Body of pancreas (tissue), 4 donors: ENCODE data around the gene ANKRD34C. TPM values are rescaled to one million over a fixed set of nuclear protein-coding genes. Genes with fewer than 3 reads are reported as not detected.

Experiments
- ATAC-seq: fragments of 150-250 bp; one replicate; pipeline ENCODE4 v1.9.1; 2016
- DNase-seq, 4 donors: peaks; one replicate each; pipeline ENCODE4 v3.0.0-alpha.2; 2019
- H3K27ac ChIP-seq, 4 donors: fragments of 200-600 bp; sonication (generic); 1 replicate in 3 of 4; 2 replicates in 1 of 4; pipeline versions ENCODE4 v1.5.1 to v1.6.1; 2016 to 2019; ENCODE audit warnings: mild to moderate bottlenecking in 1 of 4, mixed read lengths in 1 of 4, moderate library complexity in 1 of 4
- H3K27me3 ChIP-seq, 2 donors: fragments of 200-600 bp; sonication (generic); one replicate each; pipeline ENCODE4 v1.6.0; 2016; ENCODE audit warnings: mild to moderate bottlenecking in 1 of 2
- H3K36me3 ChIP-seq, 2 donors: fragments of 200-600 bp; sonication (generic); replicated peaks in 1 of 2; 2 replicates each; pipeline ENCODE4 v1.5.1; 2016; ENCODE audit warnings: low read depth in 2 of 2; ENCODE audit not compliant: insufficient read depth in 1 of 2
- H3K4me1 ChIP-seq: fragments of 200-600 bp; sonication (generic); one replicate; pipeline ENCODE4 v1.6.0; 2016
- H3K4me3 ChIP-seq, 2 donors: fragments of 200-600 bp; sonication (generic); 1 replicate in 1 of 2; 2 replicates in 1 of 2; pipeline ENCODE4 v1.5.1; 2016 to 2019
- H3K9me3 ChIP-seq, 3 donors: fragments of 200-600 bp; sonication (generic); 1 replicate in 2 of 3; 2 replicates in 1 of 3; pipeline ENCODE4 v1.5.1; 2016
- POLR2A ChIP-seq, 3 donors: fragments of 450-650 bp; IDR thresholded peaks; one replicate each; pipeline ENCODE4 v1.6.1; 2016; ENCODE audit warnings: antibody characterized with exemption in 3 of 3, mild to moderate bottlenecking in 2 of 3
- WGBS, 2 donors: methylation state at CpG; one replicate each; pipeline ENCODE4 v1.1.5; 2017; 5-methylcytosine and 5-hydroxymethylcytosine counted together
- intact Hi-C: fragments of 100-400 bp; cut with DNase I; formaldehyde crosslinking; loops from one replicate; pipeline ENCODE4 v1.15.1; 2023
- total RNA-seq, 2 donors: library from RNA; depleted of rRNA; stranded (reverse); fragments of >200 nt; gene quantifications; one replicate each; pipeline ENCODE4 v1.1.0, GENCODE V29; 2016
- TF ChIP-seq, protein P1 (sequence below), 7 experiments: fragments of 450-650 bp in 4 of 7; fragments of 200-600 bp in 3 of 7; sonication (generic) in 3 of 7; IDR thresholded peaks; one replicate each; pipeline ENCODE4 v1.5.1; 2016 to 2019; ENCODE audit warnings: antibody characterized with exemption in 7 of 7

ANKRD34C gene
- total RNA-seq, 2 donors from 2014 or later = under 0.01 to 0.33 TPM

DNA sequence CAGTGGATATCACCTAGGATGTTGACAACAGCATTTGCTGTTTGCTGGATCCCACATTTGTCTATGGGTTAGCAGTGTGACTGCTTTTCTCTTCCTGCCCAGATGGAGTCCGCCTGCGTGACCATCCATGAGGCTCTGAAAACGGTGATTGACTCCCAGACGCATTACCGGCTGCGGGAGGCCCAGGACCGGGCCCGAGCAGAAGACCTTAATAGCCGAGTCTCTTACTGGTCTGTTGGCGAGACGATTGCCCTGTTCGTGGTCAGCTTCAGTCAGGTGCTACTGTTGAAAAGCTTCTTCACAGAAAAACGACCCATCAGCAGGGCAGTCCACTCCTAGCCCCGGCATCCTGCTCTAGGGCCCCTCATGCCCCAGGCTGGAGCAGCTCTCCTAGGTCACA is 39.4 kb downstream of the ANKRD34C start:
- TF ChIP-seq POLR2A (IDR thresholded peaks at IDR 0.05) = no peak
- TF ChIP-seq, protein P1, sequence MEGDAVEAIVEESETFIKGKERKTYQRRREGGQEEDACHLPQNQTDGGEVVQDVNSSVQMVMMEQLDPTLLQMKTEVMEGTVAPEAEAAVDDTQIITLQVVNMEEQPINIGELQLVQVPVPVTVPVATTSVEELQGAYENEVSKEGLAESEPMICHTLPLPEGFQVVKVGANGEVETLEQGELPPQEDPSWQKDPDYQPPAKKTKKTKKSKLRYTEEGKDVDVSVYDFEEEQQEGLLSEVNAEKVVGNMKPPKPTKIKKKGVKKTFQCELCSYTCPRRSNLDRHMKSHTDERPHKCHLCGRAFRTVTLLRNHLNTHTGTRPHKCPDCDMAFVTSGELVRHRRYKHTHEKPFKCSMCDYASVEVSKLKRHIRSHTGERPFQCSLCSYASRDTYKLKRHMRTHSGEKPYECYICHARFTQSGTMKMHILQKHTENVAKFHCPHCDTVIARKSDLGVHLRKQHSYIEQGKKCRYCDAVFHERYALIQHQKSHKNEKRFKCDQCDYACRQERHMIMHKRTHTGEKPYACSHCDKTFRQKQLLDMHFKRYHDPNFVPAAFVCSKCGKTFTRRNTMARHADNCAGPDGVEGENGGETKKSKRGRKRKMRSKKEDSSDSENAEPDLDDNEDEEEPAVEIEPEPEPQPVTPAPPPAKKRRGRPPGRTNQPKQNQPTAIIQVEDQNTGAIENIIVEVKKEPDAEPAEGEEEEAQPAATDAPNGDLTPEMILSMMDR (IDR thresholded peaks at IDR 0.05) = no peak
- 88 to 97% methylated on average over 11 to 14 of the region's 14 CpGs for WGBS, 2 donors
- intact Hi-C loops = no loop called here
- no peak for ATAC-seq
- Histone ChIP-seq H3K27me3 (no peaks in the 10 kb centered on the region), H3K4me3 (no peak overlapping the region), H3K27ac (no peak overlapping the region), H3K9me3 (no peaks in the 10 kb centered on the region), H3K4me1 (peaks cover 5% of the 10 kb centered on the region), H3K36me3 (peaks cover 0 to 31% of the 10 kb centered on the region in 2 donors)
- DNase-seq = no peak

DNA sequence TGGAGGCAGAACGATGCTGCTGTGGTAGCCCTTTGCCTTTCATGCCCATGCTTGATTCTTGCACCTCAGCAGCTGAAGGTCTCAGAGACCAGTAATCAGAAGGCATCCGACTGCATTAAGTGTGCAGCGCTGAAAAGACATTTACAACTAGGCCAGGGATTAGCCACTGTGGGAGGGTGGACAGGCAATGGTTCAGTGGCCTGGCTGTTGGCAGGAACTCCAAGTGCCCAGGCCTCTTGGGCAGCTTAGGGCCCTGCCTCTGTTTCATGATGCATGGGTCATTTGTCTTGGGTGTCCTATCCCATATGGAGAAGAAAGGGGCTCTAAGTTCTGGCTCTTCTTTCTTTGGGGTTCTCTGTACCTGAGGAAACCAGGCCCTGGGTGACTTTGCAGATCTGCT is 39.8 kb downstream of the ANKRD34C start:
- intact Hi-C loops = no loop called here

DNA sequence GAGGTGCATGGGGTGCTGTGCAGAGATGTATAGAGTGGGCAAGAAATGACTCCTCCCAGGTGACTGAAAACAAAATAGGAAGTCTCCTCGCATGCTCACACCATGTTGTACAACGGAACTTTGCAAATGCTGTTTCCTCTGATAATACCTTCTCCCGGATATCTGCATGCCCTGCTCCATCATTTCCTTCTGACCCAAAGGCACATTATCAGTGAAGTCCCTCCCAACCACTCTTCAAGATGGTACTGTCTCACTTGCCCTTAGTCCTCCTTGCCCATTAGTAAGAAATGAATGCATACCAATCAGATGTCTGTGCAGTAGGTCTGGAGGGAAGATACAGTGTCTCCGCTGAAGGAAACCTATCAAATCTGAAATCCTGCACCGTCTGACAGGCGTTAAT is 40.4 kb downstream of the ANKRD34C start:
- no peak overlapping the region for H3K27ac ChIP-seq
- WGBS, 2 donors = 80 to 91% methylated on average over 6 of the region's 6 CpGs
- ATAC-seq (no peak), DNase-seq (no peak)
- peaks cover 0 to 29% of the 10 kb centered on the region in 2 donors for H3K36me3 ChIP-seq
- H3K4me3 ChIP-seq = no peak overlapping the region
- no peaks in the 10 kb centered on the region for H3K27me3 ChIP-seq
- H3K4me1 ChIP-seq = no peaks in the 10 kb centered on the region
- TF ChIP-seq POLR2A (IDR thresholded peaks at IDR 0.05) = no peak
- TF ChIP-seq, protein P1 (IDR thresholded peaks at IDR 0.05) = no peak
- intact Hi-C loops = no loop called here
- H3K9me3 ChIP-seq = no peaks in the 10 kb centered on the region

More for the DNA sequence above, 39.8 kb downstream of the ANKRD34C start:
- DNase-seq = no peak
- 90 to 95% methylated on average over 2 to 3 of the region's 3 CpGs for WGBS, 2 donors
- Histone ChIP-seq H3K27ac (no peak overlapping the region), H3K4me1 (peaks cover under 1% of the 10 kb centered on the region), H3K9me3 (no peaks in the 10 kb centered on the region), H3K36me3 (peaks cover 0 to 29% of the 10 kb centered on the region in 2 donors), H3K27me3 (no peaks in the 10 kb centered on the region), H3K4me3 (no peak overlapping the region)
- no peak for ATAC-seq
- TF ChIP-seq, protein P1 (IDR thresholded peaks at IDR 0.05) = no peak
- TF ChIP-seq POLR2A (IDR thresholded peaks at IDR 0.05) = no peak

DNA sequence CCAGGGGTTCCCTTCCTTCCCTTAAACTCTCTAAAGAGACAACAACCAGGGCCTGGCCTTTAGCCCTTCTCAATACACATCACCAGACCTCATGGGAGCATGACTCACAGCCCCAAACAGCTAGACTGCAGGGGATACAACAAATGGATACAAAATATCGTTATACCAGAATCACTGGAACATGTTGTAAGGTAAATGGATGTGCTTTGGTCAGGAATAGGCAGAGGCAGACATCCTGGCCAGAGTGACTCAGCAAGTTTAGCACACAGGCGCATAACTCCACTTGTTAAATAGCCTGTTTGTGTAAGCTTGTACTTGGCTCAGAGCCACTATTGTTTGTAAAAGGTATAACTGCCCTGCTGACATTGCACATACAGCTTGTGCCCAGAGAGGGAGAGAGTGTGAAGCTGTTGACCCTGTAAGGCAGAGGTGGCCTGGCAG is 46.7 kb downstream of the ANKRD34C start:
- H3K4me1 ChIP-seq = peaks cover 21% of the 10 kb centered on the region
- intact Hi-C loops = no loop called here
- H3K27me3 ChIP-seq = no peaks in the 10 kb centered on the region
- H3K9me3 ChIP-seq = no peaks in the 10 kb centered on the region
- H3K27ac ChIP-seq = no peak overlapping the region
- no peak for DNase-seq
- peaks cover 0 to 5% of the 10 kb centered on the region in 2 donors for H3K36me3 ChIP-seq
- H3K4me3 ChIP-seq = no peak overlapping the region
- ATAC-seq = no peak
- TF ChIP-seq, protein P1 (IDR thresholded peaks at IDR 0.05) = no peak
- no peak for TF ChIP-seq POLR2A (IDR thresholded peaks at IDR 0.05)
- 70 to 98% methylated on average over 2 of the region's 2 CpGs for WGBS, 2 donors

Other genes with a start within 250 kb of the ANKRD34C start
- 1 to 10 TPM; 1.0 to 3.6 TPM for gene RASGRF1, start 191.9 kb upstream of the ANKRD34C start, total RNA-seq
- gene TMED3, start 28.4 kb downstream of the ANKRD34C start, total RNA-seq = 10 to 100 TPM; 82.1 to 98.1 TPM
- 1 to 10 TPM; 3.0 to 4.7 TPM for gene MINAR1, start 149.6 kb downstream of the ANKRD34C start, total RNA-seq